Keratinocyte (primary cell): Measurements from ENCODE around the gene RPL41. TPM values are rescaled to one million over a fixed set of nuclear protein-coding genes. Genes with fewer than 3 reads are reported as not detected.

ENCODE experiments used
- DNase-seq: peaks from one replicate; pipeline ENCODE4 v3.0.0-alpha.2; 2011; ENCODE audit warnings: low read depth, missing footprints, low spot score
- FAIRE-seq: peaks from 2 replicates; lab custom pipeline; 2011; peaks lifted over from hg19 to GRCh38; lab: Jason Lieb, UNC
- H2AFZ ChIP-seq: 2 replicates; pipeline ENCODE4 v1.6.0; 2012; ENCODE audit warnings: low read length, control low read depth, inconsistent platforms; ENCODE audit not compliant: control insufficient read depth
- H3K27ac ChIP-seq: 2 replicates; pipeline ENCODE4 v1.5.1; 2011; ENCODE audit warnings: low read length; ENCODE audit not compliant: control insufficient read depth, insufficient read depth
- H3K27me3 ChIP-seq: 3 replicates; pipeline ENCODE4 v1.6.0; 2011; ENCODE audit warnings: low read length; ENCODE audit not compliant: control insufficient read depth, insufficient read depth; ENCODE audit errors: extremely low read depth
- H3K36me3 ChIP-seq, 2 experiments: 2 replicates in 1 of 2; 3 replicates in 1 of 2; pipeline ENCODE4 v1.5.1; 2011; ENCODE audit warnings: low read length in 2 of 2, mild to moderate bottlenecking in 1 of 2; ENCODE audit not compliant: control insufficient read depth in 2 of 2, insufficient read depth in 2 of 2; ENCODE audit errors: extremely low read depth in 1 of 2
- H3K4me1 ChIP-seq: 3 replicates; pipeline ENCODE4 v1.5.1; 2011; ENCODE audit warnings: low read length; ENCODE audit not compliant: control insufficient read depth, insufficient read depth; ENCODE audit errors: extremely low read depth
- H3K4me2 ChIP-seq: 3 replicates; pipeline ENCODE4 v1.6.0; 2011; ENCODE audit warnings: low read depth, low read length; ENCODE audit not compliant: control insufficient read depth, insufficient read depth; ENCODE audit errors: extremely low read depth
- H3K4me3 ChIP-seq, 3 experiments: fragments of 200-600 bp in 1 of 3; sonication (generic) in 1 of 3; 2 replicates in 2 of 3; 3 replicates in 1 of 3; pipeline ENCODE4 v1.5.1; 2011 to 2016; ENCODE audit warnings: low read length in 3 of 3, mild to moderate bottlenecking in 3 of 3, control low read depth in 2 of 3, inconsistent platforms in 1 of 3, low read depth in 1 of 3, mixed read lengths in 1 of 3, mixed run types in 1 of 3, moderate library complexity in 1 of 3; ENCODE audit not compliant: control insufficient read depth in 2 of 3, insufficient read depth in 2 of 3; ENCODE audit errors: extremely low read depth in 1 of 3
- H3K79me2 ChIP-seq: 2 replicates; pipeline ENCODE4 v1.6.0; 2012; ENCODE audit warnings: low read length; ENCODE audit not compliant: control insufficient read depth, insufficient read depth
- H3K9ac ChIP-seq: 3 replicates; pipeline ENCODE4 v1.6.0; 2011; ENCODE audit warnings: low read length; ENCODE audit not compliant: control insufficient read depth, insufficient read depth; ENCODE audit errors: extremely low read depth
- H3K9me1 ChIP-seq: 3 replicates; pipeline ENCODE4 v1.6.0; 2011; ENCODE audit warnings: low read length; ENCODE audit not compliant: control insufficient read depth, insufficient read depth; ENCODE audit errors: extremely low read depth
- H3K9me3 ChIP-seq: 2 replicates; pipeline ENCODE4 v1.5.1; 2012; ENCODE audit warnings: low read depth, low read length; ENCODE audit not compliant: control insufficient read depth
- H4K20me1 ChIP-seq: 3 replicates; pipeline ENCODE4 v1.6.0; 2011; ENCODE audit warnings: low read length; ENCODE audit not compliant: control insufficient read depth, insufficient read depth; ENCODE audit errors: extremely low read depth
- CTCF ChIP-seq, 3 experiments: IDR thresholded peaks in 1 of 3; conservative IDR thresholded peaks in 1 of 3; optimal IDR thresholded peaks in 1 of 3; 2 replicates in 2 of 3; 3 replicates in 1 of 3; pipeline versions ENCODE3 to v1.5.1; 2011; ENCODE audit warnings: low read length in 3 of 3, mild to moderate bottlenecking in 3 of 3, moderate library complexity in 2 of 3, control low read depth in 1 of 3, inconsistent platforms in 1 of 3; ENCODE audit not compliant: insufficient read depth in 2 of 3; ENCODE audit errors: extremely low read depth in 1 of 3
- EZH2 ChIP-seq: IDR thresholded peaks from one replicate; pipeline ENCODE4 v1.6.1; 2012; ENCODE audit warnings: inconsistent platforms, mild to moderate bottlenecking, low read length, moderate library complexity
- dilution Hi-C: fragments of 300-500 bp; cut with MboI; formaldehyde crosslinking; loops from one replicate; pipeline ENCODE4 v1.7.0; 2020; ENCODE audit warnings: low sequenced_read_pairs; ENCODE audit not compliant: extremely low pct_ligation_motif_present
- polyA plus RNA-seq, 5 experiments: library from polyadenylated mRNA; depleted of rRNA in 3 of 5; stranded (reverse) in 3 of 5; stranded (forward) in 1 of 5; unstranded in 1 of 5; fragments of >200 nt; gene quantifications; 1 replicate in 1 of 5; 2 replicates in 3 of 5; 3 replicates in 1 of 5; pipeline versions ENCODE4 v1.2.1 to v1.2.3, GENCODE V29; 2011 to 2012; ENCODE audit warnings: missing spikeins in 2 of 5, low read depth in 1 of 5, low replicate concordance in 1 of 5

Gene RPL41
- polyA plus RNA-seq, 1 donor (not counting 4 experiments of a cell fraction or from before 2014, with no cell fraction given), result 10,481 TPM

DNA sequence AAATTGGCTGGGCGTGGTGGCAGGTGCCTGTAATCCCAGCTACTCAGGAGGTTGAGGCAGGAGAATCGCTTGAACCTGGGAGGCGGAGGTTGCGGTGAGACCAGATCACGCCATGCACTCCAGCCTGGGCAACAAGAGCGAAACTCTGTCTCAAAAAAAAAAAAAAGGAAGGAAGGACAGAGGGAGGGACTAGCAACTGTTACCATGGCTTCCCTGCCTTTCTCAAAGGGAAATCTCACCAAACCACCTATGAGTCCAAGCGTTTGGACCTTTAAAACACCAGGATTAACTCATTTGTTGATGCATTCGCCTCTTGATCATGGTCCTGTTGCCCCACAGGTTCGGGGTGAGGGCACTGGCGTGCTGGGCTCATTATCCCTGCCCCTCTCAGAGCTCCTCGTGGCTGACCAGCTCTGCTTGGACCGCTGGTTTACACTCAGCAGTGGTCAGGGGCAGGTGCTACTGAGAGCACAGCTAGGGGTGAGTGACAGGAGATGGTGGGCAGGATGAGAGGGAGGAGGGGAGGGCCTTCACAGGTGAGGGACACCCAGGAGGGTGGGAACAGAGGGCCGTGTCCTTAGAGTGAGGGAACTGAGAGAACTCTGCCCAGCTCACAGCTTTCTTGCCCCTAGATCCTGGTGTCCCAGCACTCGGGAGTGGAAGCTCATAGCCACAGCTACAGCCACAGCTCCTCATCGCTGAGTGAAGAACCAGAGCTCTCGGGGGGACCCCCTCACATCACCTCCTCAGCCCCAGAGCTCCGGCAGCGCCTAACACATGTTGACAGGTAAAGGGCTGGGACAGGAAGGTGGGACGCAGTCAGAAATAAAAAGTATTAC is 25.7 kb downstream of the RPL41 start:
- Histone ChIP-seq H4K20me1 (no peaks in the 10 kb centered on the region), H3K4me1 (no peaks in the 10 kb centered on the region), H3K4me2 (no peak overlapping the region), H3K9me3 (no peaks in the 10 kb centered on the region), H3K9ac (no peak overlapping the region), H3K27ac (no peak overlapping the region), H3K27me3 (no peaks in the 10 kb centered on the region), H3K9me1 (no peaks in the 10 kb centered on the region), H3K79me2 (no peaks in the 10 kb centered on the region), H3K36me3 (peaks cover 49 to 50% of the 10 kb centered on the region in 2 experiments), H3K4me3 (no peak overlapping the region), H2AFZ (no peak overlapping the region)
- TF ChIP-seq CTCF (optimal IDR thresholded peaks at IDR 0.05 in 1 of 3, IDR thresholded peaks at IDR 0.05 in 1 of 3, conservative IDR thresholded peaks at IDR 0.05 in 1 of 3; ENCODE audit: extremely low read depth in 1 of 3, insufficient read depth in 2 of 3, low read length in 3 of 3), result no peak
- no peak for TF ChIP-seq EZH2
- FAIRE-seq, result no peak
- no peak for DNase-seq
- dilution Hi-C loops, result no loop called here

DNA sequence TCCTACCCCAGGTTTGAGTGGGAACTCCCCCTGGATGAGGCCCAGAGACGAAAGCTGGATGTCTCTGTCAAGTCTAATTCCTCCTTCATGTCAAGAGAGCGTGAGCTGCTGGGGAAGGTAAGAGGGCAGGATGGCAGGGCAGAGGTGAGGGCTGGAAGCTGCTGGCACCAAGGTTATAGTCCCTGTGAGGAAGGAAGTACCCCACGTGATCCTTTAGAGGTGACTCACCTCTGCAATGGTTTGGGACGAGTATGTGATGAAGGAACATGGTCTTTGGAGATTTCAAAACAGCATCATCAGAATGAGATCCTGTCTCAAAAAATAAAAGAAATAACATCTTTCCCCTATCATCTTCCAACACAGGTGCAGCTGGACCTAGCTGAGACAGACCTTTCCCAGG is 26.8 kb downstream of the RPL41 start:
- Histone ChIP-seq H3K4me1 (no peaks in the 10 kb centered on the region), H3K4me2 (no peak overlapping the region), H3K27ac (no peak overlapping the region), H3K79me2 (no peaks in the 10 kb centered on the region), H3K9ac (no peak overlapping the region), H3K9me1 (no peaks in the 10 kb centered on the region), H3K36me3 (peaks cover 39 to 43% of the 10 kb centered on the region in 2 experiments), H3K4me3 (no peak overlapping the region), H3K9me3 (no peaks in the 10 kb centered on the region), H3K27me3 (no peaks in the 10 kb centered on the region), H2AFZ (no peak overlapping the region), H4K20me1 (no peaks in the 10 kb centered on the region)
- FAIRE-seq (no peak), DNase-seq (no peak)
- TF ChIP-seq CTCF (optimal IDR thresholded peaks at IDR 0.05 in 1 of 3, IDR thresholded peaks at IDR 0.05 in 1 of 3, conservative IDR thresholded peaks at IDR 0.05 in 1 of 3; ENCODE audit: extremely low read depth in 1 of 3, insufficient read depth in 2 of 3, low read length in 3 of 3) (no peak), EZH2 (no peak)
- dilution Hi-C loops, result no loop called here
